Neuronal stem cell (in vitro differentiated cells): ENCODE data around the gene UNC13C.

ENCODE experiments used
- DNase-seq: peaks from one replicate; pipeline ENCODE4 v3.0.0-alpha.2; 2013; ENCODE audit warnings: low spot score
- H2AFZ ChIP-seq: one replicate; pipeline ENCODE4 v1.6.1; 2013; ENCODE audit warnings: mild to moderate bottlenecking, low read length, inconsistent platforms
- H2AK5ac ChIP-seq: 2 replicates; pipeline ENCODE4 v1.6.1; 2013; ENCODE audit warnings: low read depth, mild to moderate bottlenecking, inconsistent platforms, low read length, moderate library complexity, mixed read lengths
- H2BK120ac ChIP-seq: 2 replicates; pipeline ENCODE4 v1.6.1; 2013; ENCODE audit warnings: low read depth, mild to moderate bottlenecking, inconsistent platforms, low read length, moderate library complexity, mixed read lengths
- H2BK12ac ChIP-seq: one replicate; pipeline ENCODE4 v1.6.1; 2013; ENCODE audit warnings: low read length, inconsistent platforms
- H2BK15ac ChIP-seq: 2 replicates; pipeline ENCODE4 v1.6.1; 2013; ENCODE audit warnings: mild to moderate bottlenecking, low read length, inconsistent platforms, mixed read lengths
- H2BK5ac ChIP-seq: one replicate; pipeline ENCODE4 v1.6.1; 2013; ENCODE audit warnings: inconsistent platforms, mild to moderate bottlenecking, low read length, moderate library complexity
- H3K14ac ChIP-seq: one replicate; pipeline ENCODE4 v1.6.1; 2013; ENCODE audit warnings: low read length, inconsistent platforms
- H3K18ac ChIP-seq: 2 replicates; pipeline ENCODE4 v1.6.1; 2013; ENCODE audit warnings: low read length, inconsistent platforms
- H3K23ac ChIP-seq: 2 replicates; pipeline ENCODE4 v1.6.1; 2013; ENCODE audit warnings: low read depth, mild to moderate bottlenecking, mixed read lengths, low read length, inconsistent platforms; ENCODE audit not compliant: poor library complexity
- H3K27ac ChIP-seq: replicated peaks from 3 replicates; pipeline ENCODE4 v1.5.1; 2013; ENCODE audit warnings: low read length, inconsistent platforms
- H3K27me3 ChIP-seq, 3 experiments: 2 replicates each; pipeline ENCODE4 v1.6.1; 2013; ENCODE audit warnings: low read length in 3 of 3, mild to moderate bottlenecking in 2 of 3, inconsistent platforms in 1 of 3, low read depth in 1 of 3, mixed read lengths in 1 of 3, moderate library complexity in 1 of 3; ENCODE audit not compliant: control insufficient read depth in 3 of 3, insufficient read depth in 3 of 3
- H3K36me3 ChIP-seq, 2 donors: replicated peaks in 1 of 2; 2 replicates each; pipeline ENCODE4 v1.6.1; 2013; ENCODE audit warnings: low read length in 2 of 2; ENCODE audit not compliant: control insufficient read depth in 2 of 2, insufficient read depth in 2 of 2
- H3K4ac ChIP-seq: 2 replicates; pipeline ENCODE4 v1.6.1; 2013; ENCODE audit warnings: inconsistent platforms, mild to moderate bottlenecking, low read length, moderate library complexity
- H3K4me1 ChIP-seq, 2 donors: 1 replicate in 1 of 2; 2 replicates in 1 of 2; pipeline ENCODE4 v1.6.1; 2013; ENCODE audit warnings: low read length in 2 of 2, low read depth in 1 of 2; ENCODE audit not compliant: control insufficient read depth in 2 of 2, insufficient read depth in 1 of 2
- H3K4me2 ChIP-seq: one replicate; pipeline ENCODE4 v1.6.1; 2013; ENCODE audit warnings: mild to moderate bottlenecking, low read length, inconsistent platforms; ENCODE audit not compliant: insufficient read depth, poor library complexity, severe bottlenecking
- H3K4me3 ChIP-seq, 2 donors: 2 replicates each; pipeline ENCODE4 v1.5.1; 2013; ENCODE audit warnings: low read length in 2 of 2, mild to moderate bottlenecking in 2 of 2, inconsistent platforms in 1 of 2, moderate library complexity in 1 of 2
- H3K79me1 ChIP-seq: one replicate; pipeline ENCODE4 v1.6.1; 2013; ENCODE audit warnings: low read depth, mild to moderate bottlenecking, inconsistent platforms, low read length, moderate library complexity
- H3K9ac ChIP-seq: one replicate; pipeline ENCODE4 v1.6.1; 2013; ENCODE audit warnings: mild to moderate bottlenecking, low read depth, low read length, inconsistent platforms; ENCODE audit not compliant: poor library complexity
- H3K9me3 ChIP-seq, 2 donors: replicated peaks in 1 of 2; 2 replicates each; pipeline versions ENCODE3 to v1.6.1; 2013; ENCODE audit warnings: low read length in 2 of 2, mild to moderate bottlenecking in 2 of 2, inconsistent platforms in 1 of 2, low read depth in 1 of 2, mixed read lengths in 1 of 2, moderate library complexity in 1 of 2; ENCODE audit not compliant: control insufficient read depth in 2 of 2, insufficient read depth in 1 of 2
- H4K8ac ChIP-seq: one replicate; pipeline ENCODE4 v1.6.1; 2013; ENCODE audit warnings: low read depth, mild to moderate bottlenecking, inconsistent platforms, low read length, moderate library complexity
- H4K91ac ChIP-seq: one replicate; pipeline ENCODE4 v1.6.1; 2013; ENCODE audit warnings: low read length, low read depth, mild to moderate bottlenecking, inconsistent platforms; ENCODE audit not compliant: poor library complexity
- WGBS, 2 donors: extraction: QIAGEN DNeasy Blood & Tissue Kit; methylation state at CpG; one replicate each; pipeline ENCODE4 v1.1.7; 2013; ENCODE audit warnings: missing lambda C conversion rate in 2 of 2, mixed read lengths in 1 of 2; ENCODE audit not compliant: insufficient read length in 2 of 2, insufficient replicate concordance in 1 of 2; ENCODE audit errors: extremely low coverage in 2 of 2; 5-methylcytosine and 5-hydroxymethylcytosine counted together

The UNC13C gene

DNA sequence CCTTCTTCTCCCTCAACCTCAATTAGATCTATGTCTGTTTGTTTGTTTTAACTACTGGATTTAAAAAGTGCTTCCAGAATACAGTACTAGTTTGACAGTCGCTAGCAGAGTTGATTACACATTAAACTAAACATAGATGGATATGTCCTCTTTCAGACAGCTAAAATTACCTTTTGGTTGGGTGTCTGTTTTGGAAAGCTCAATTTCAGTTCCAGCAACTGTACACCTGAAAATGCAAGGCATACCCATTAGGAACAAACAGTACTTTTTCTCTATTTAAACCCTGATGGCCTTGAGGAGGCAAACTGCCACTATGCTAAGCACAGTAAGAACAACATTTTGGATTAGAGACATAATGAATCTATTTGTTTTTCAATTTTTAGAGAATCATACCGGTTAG lies 234.4 kb downstream of the UNC13C start:
- Histone ChIP-seq H3K36me3 (no peaks in the 10 kb centered on the region), H3K4me1 (peaks cover 0 to 5% of the 10 kb centered on the region in 2 donors), H3K27ac (no peak overlapping the region), H3K4me3 (no peak overlapping the region), H2AK5ac (no peak overlapping the region), H3K9me3 (no peaks in the 10 kb centered on the region), H3K14ac (no peak overlapping the region), H3K23ac (no peak overlapping the region), H2BK120ac (no peak overlapping the region), H3K4me2 (no peak overlapping the region), H2BK5ac (no peak overlapping the region), H4K91ac (no peak overlapping the region), H2BK15ac (no peak overlapping the region), H3K18ac (no peak overlapping the region), H2AFZ (no peak overlapping the region), H3K9ac (no peak overlapping the region), H2BK12ac (no peak overlapping the region), H4K8ac (no peak overlapping the region), H3K4ac (no peak overlapping the region), H3K27me3 (no peaks in the 10 kb centered on the region), H3K79me1 (no peaks in the 10 kb centered on the region)
- WGBS, 2 donors, result no CpG with 5 or more reads among the region's 2 CpGs
- no peak for DNase-seq

GRCh38 chr15:54226455-54226854 lies 248.2 kb downstream of the UNC13C start:
- H3K4me2 ChIP-seq, result no peak overlapping the region
- H3K18ac ChIP-seq, result no peak overlapping the region
- H3K9me3 ChIP-seq, result peaks cover 0 to 2% of the 10 kb centered on the region in 2 donors
- no peaks in the 10 kb centered on the region for H3K27me3 ChIP-seq
- H2BK5ac ChIP-seq, result no peak overlapping the region
- no peaks in the 10 kb centered on the region for H3K4me1 ChIP-seq
- H3K14ac ChIP-seq, result peak overlapping the region; percentile 49
- H3K4ac ChIP-seq, result no peak overlapping the region
- WGBS, 2 donors, result no CpG with 5 or more reads among the region's 4 CpGs
- no peak overlapping the region for H3K4me3 ChIP-seq
- no peak for DNase-seq
- H2BK12ac ChIP-seq, result no peak overlapping the region
- no peak overlapping the region for H2BK15ac ChIP-seq
- no peaks in the 10 kb centered on the region for H3K36me3 ChIP-seq
- peak overlapping the region; percentile 17 for H2AK5ac ChIP-seq
- H2BK120ac ChIP-seq, result no peak overlapping the region
- H4K91ac ChIP-seq, result no peak overlapping the region
- no peak overlapping the region for H2AFZ ChIP-seq
- peak overlapping the region; percentile 50 for H3K9ac ChIP-seq
- H3K79me1 ChIP-seq, result no peaks in the 10 kb centered on the region
- no peak overlapping the region for H4K8ac ChIP-seq
- peak overlapping the region; percentile 40 for H3K23ac ChIP-seq
- H3K27ac ChIP-seq, result no peak overlapping the region

- Histone ChIP-seq H4K8ac (no peak overlapping the region), H3K36me3 (no peaks in the 10 kb centered on the region), H3K9me3 (peaks cover 0 to 2% of the 10 kb centered on the region in 2 donors), H3K4me1 (no peaks in the 10 kb centered on the region), H4K91ac (peak overlapping the region; percentile 25), H2BK15ac (peak overlapping the region; percentile 55), H3K79me1 (no peaks in the 10 kb centered on the region), H3K18ac (no peak overlapping the region), H2BK12ac (no peak overlapping the region), H3K23ac (no peak overlapping the region), H3K9ac (no peak overlapping the region), H3K4me2 (no peak overlapping the region), H2AFZ (no peak overlapping the region), H2AK5ac (no peak overlapping the region), H2BK5ac (no peak overlapping the region), H3K27me3 (no peaks in the 10 kb centered on the region), H3K27ac (no peak overlapping the region), H3K4me3 (no peak overlapping the region), H3K4ac (no peak overlapping the region), H2BK120ac (no peak overlapping the region), H3K14ac (no peak overlapping the region)
- WGBS, 2 donors, result no CpG with 5 or more reads among the region's 4 CpGs
- no peak for DNase-seq
Observed at GRCh38 chr15:54227569-54227968, 249.3 kb downstream of the UNC13C start.

- no peak overlapping the region for H2AFZ ChIP-seq
- no peak overlapping the region for H2BK5ac ChIP-seq
- H3K14ac ChIP-seq, result no peak overlapping the region
- H3K79me1 ChIP-seq, result no peaks in the 10 kb centered on the region
- H3K23ac ChIP-seq, result no peak overlapping the region
- no peak overlapping the region for H3K4me2 ChIP-seq
- no CpG with 5 or more reads among the region's 3 CpGs for WGBS, 2 donors
- no peaks in the 10 kb centered on the region for H3K27me3 ChIP-seq
- peaks cover 0 to 6% of the 10 kb centered on the region in 2 donors for H3K4me1 ChIP-seq
- no peak overlapping the region for H3K4me3 ChIP-seq
- no peak overlapping the region for H2BK12ac ChIP-seq
- H2BK120ac ChIP-seq, result no peak overlapping the region
- no peaks in the 10 kb centered on the region for H3K9me3 ChIP-seq
- H4K91ac ChIP-seq, result no peak overlapping the region
- no peak for DNase-seq
- H3K18ac ChIP-seq, result no peak overlapping the region
- H4K8ac ChIP-seq, result no peak overlapping the region
- H2BK15ac ChIP-seq, result no peak overlapping the region
- H3K27ac ChIP-seq, result peak overlapping the region; percentile 14
- H3K36me3 ChIP-seq, result no peaks in the 10 kb centered on the region
- H3K9ac ChIP-seq, result no peak overlapping the region
- no peak overlapping the region for H2AK5ac ChIP-seq
- H3K4ac ChIP-seq, result no peak overlapping the region
Observed at GRCh38 chr15:54250326-54250725, 272.1 kb downstream of the UNC13C start.
